ENCODE results near the gene NAP1L1. TPM values are rescaled to one million over a fixed set of nuclear protein-coding genes. Genes with fewer than 3 reads are reported as not detected.

NAP1L1 gene
- total RNA-seq, 1 experiment from 2014 or later = 946 TPM

- no peak for TF ChIP-seq TP53 (CRISPR knock-in tag; IDR thresholded peaks at IDR 0.05)
- TF ChIP-seq ZNF138 (CRISPR knock-in tag; conservative IDR thresholded peaks at IDR 0.05) = 0 out of 2 replicates have a peak, but pooled peaks have one; percentile 50
- TF ChIP-seq, protein P1, sequence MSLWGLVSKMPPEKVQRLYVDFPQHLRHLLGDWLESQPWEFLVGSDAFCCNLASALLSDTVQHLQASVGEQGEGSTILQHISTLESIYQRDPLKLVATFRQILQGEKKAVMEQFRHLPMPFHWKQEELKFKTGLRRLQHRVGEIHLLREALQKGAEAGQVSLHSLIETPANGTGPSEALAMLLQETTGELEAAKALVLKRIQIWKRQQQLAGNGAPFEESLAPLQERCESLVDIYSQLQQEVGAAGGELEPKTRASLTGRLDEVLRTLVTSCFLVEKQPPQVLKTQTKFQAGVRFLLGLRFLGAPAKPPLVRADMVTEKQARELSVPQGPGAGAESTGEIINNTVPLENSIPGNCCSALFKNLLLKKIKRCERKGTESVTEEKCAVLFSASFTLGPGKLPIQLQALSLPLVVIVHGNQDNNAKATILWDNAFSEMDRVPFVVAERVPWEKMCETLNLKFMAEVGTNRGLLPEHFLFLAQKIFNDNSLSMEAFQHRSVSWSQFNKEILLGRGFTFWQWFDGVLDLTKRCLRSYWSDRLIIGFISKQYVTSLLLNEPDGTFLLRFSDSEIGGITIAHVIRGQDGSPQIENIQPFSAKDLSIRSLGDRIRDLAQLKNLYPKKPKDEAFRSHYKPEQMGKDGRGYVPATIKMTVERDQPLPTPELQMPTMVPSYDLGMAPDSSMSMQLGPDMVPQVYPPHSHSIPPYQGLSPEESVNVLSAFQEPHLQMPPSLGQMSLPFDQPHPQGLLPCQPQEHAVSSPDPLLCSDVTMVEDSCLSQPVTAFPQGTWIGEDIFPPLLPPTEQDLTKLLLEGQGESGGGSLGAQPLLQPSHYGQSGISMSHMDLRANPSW (CRISPR knock-in tag; conservative IDR thresholded peaks at IDR 0.05; ENCODE audit: low read depth) = no peak
Observed at GRCh38 chr12:76037130-76038103, 47.1 kb downstream of the NAP1L1 start (continued).

- Mint-ChIP-seq H3K4me3 (no peak overlapping the region), H3K27me3 (ENCODE audit: low read depth) (peaks cover 3% of the 10 kb centered on the region; the same call in 1 of the 2 replicates), H3K36me3 (peaks cover 3% of the 10 kb centered on the region; the same call in 1 of the 2 replicates), H3K9me3 (no peaks in the 10 kb centered on the region), H3K27ac (no peak overlapping the region), H3K4me1 (peaks cover 58% of the 10 kb centered on the region)
- ATAC-seq = no peak
- no peak for DNase-seq (ENCODE audit: low spot score)
- no peak for TF ChIP-seq NR1H2 (CRISPR knock-in tag; IDR thresholded peaks at IDR 0.05)
- TF ChIP-seq SMAD4 (CRISPR knock-in tag; IDR thresholded peaks at IDR 0.05) = no peak
- no peak for TF ChIP-seq ATF6 (CRISPR knock-in tag; IDR thresholded peaks at IDR 0.05)
- no peak for TF ChIP-seq PRDM15 (CRISPR knock-in tag; IDR thresholded peaks at IDR 0.05)
- no peak for TF ChIP-seq NFE2L1 (CRISPR knock-in tag; IDR thresholded peaks at IDR 0.05)
- no peak for TF ChIP-seq FOXP1 (CRISPR knock-in tag; IDR thresholded peaks at IDR 0.05; ENCODE audit: borderline replicate concordance)
- TF ChIP-seq CREB1 (CRISPR knock-in tag; IDR thresholded peaks at IDR 0.05) = no peak
- TF ChIP-seq, protein P2, sequence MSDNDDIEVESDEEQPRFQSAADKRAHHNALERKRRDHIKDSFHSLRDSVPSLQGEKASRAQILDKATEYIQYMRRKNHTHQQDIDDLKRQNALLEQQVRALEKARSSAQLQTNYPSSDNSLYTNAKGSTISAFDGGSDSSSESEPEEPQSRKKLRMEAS (CRISPR knock-in tag; IDR thresholded peaks at IDR 0.05) = no peak
- TF ChIP-seq IRF2 (CRISPR knock-in tag; IDR thresholded peaks at IDR 0.05; ENCODE audit: borderline replicate concordance, low read depth) = no peak
- ChIA-PET CTCF (no interaction called here), POLR2A (no interaction called here)
Observed at GRCh38 chr12:76035045-76035444, 49.4 kb downstream of the NAP1L1 start.

Data from WTC11 (cell line).